ENCODE data around the gene DACH1.
A peak's percentile ranks its signal among the peaks of the same experiment; 100 is the strongest.
"Not testable (repeated sequence)": the region's sequence is repeated elsewhere in the genome, so short reads cannot be mapped to it uniquely, and the experiment has no call there.

The DACH1 gene

GRCh38 chr13:71865874-71866334 is 1.1 kb downstream of the DACH1 start:
- peak; percentile 13 for DNase-seq (ENCODE audit: low spot score)

GRCh38 chr13:71864986-71865873 is 1.8 kb downstream of the DACH1 start:
- DNase-seq (ENCODE audit: low spot score): peak; percentile 7

DNA sequence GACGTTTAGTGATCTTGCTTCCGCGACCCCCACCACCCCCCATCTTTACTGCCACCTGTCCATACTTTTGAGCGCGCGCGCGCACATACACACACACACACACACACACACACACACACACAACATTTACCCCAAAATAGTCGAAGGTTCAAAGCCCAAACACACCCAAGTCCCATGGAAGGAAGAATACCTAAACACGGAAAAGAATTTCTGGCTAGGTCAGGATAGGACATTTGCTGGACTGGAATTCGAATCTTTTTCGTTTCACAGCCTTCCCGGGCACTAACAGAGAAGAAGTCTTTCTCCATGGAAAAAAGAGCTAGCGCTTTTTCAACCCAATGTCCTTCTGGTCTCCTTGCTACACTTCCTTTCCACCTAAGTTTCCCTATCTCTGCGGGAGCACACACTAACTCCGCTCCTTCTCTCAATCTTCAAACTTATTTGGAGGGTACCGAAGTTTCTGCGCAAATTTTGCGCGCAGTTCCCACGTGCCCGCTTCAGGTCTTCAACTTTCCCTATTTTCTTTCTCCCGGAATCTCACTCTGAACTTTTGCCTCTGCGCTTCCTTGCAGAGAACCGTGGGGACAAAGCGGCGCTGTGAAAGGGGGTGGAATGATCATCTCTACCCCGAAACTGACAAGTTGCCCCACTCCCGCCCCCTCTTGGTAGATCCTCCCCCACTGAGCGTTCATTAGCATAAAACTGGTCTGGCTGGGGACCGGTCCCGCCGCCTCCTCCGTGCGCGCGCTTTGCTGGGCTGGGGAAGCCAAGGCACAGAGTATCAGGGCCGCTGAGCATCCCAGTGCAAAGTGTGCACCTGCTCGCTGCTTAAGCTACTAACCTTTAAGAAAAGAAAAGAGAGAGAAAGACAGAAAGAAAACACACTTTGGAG is 2.7 kb downstream of the DACH1 start:
- no peak for DNase-seq (ENCODE audit: low spot score)

DNA sequence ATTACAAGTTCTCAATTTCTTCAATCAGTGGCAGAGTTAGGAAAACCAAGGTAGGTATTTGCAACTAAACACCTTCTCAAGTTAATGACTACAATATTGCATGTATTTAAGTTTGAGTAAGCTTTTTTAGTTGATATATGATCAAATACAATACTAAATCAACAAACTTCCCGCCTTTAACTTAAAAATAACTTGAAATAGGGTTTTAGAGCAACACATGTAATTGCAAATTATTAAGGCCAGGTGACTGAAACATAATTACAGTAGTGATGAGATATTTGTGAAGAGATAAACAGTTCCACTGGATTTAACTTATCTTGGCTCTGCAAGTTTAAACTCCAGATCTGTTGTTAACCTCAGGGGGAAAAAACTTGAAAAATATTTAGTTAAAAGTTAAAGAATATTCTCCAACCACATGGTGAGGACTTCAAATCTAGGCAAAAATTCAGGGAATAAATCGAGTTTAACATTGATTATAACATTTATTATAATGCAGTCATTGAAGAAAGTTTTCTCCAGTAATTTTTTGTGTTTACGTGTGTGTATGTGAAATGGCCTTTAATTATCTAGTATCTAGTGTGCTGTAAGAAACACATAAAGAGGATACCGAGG is 3.6 kb downstream of the DACH1 start:
- no peak for DNase-seq (ENCODE audit: low spot score)

DNA sequence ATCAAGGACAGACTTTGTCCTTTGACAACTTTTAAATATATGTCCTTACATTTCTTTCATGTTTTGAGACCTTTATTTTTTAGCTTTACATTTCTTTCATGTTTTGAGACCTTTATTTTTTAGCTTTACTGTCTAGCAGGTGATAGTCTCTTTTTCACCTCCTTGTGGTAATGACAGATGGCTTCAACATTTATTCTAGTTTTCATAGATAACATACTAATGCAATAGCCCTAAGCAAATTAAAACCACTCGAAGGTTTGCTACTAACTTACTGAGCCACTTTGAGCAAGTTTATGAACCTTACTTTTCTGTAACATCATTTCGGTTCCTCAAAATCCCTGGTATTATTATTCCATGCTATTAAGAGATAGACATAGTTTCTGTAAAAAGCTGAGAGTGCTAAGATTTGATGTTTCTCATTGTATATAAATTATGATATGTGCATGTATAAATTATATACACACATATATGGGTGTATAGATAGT is 4.5 kb downstream of the DACH1 start:
- no peak for DNase-seq (ENCODE audit: low spot score)

DNA sequence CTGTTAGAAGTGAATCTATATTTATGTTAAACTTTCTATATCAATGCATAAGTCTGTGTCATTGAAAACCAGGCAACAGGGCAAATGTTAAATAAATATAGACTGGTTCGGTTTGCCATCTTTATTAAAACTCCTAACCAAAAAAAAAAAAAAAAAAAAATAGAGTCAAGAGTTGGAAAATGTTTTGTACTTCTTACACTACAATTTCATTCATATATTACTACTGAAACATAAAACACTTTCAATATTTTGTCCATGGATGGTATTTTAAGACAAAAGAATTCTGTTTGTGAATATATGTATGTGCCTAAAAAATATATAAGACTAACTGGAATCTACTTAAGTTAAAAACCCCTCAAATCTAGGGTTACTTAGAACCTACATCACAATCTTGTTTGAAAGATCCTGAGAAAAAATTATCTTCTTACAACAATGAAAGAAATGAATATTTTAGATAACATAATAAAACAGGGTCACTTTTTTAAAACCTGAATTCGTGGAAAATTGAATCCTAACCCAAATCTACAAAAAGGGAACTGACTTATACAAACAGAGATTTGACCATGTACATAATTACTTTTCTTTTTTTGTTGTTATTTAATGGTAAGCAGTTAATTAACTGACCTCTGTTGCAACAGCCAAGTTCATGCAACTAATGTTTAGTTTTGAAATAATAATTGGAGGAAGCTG is 5.1 kb downstream of the DACH1 start:
- no peak for DNase-seq (ENCODE audit: low spot score)

DNA sequence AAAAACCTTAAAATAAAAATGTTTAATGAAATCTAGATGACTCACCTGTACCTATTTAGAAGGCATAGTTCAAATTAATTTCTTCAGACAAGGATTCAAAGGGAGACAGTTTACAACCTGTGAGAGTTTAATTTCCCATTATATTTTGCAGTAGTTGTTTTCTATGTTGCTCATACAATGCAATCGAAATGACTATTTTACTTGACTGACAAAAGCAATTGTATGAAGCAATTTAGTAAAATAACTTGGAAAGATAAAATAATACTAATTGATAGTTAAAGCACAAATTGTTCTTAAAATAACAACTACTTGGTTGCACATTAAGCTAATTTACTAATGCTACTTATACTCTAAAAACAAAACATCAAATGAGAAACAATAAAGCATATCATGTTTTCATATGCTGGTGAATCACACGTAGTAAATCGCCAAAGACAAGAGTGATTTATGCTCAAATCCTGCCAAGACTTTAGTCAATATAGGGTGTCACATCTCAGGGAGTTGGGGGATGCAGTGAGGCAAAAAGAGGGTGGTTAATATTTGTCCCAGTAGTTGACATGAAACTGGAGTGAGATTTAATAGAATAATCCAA is 6.4 kb downstream of the DACH1 start:
- DNase-seq (ENCODE audit: low spot score): no peak

- DNase-seq (ENCODE audit: low spot score): no peak
Observed at GRCh38 chr13:71858647-71859046, 8.4 kb downstream of the DACH1 start.

- DNase-seq (ENCODE audit: low spot score): no peak
Observed at GRCh38 chr13:71856548-71857043, 10.4 kb downstream of the DACH1 start.

DNA sequence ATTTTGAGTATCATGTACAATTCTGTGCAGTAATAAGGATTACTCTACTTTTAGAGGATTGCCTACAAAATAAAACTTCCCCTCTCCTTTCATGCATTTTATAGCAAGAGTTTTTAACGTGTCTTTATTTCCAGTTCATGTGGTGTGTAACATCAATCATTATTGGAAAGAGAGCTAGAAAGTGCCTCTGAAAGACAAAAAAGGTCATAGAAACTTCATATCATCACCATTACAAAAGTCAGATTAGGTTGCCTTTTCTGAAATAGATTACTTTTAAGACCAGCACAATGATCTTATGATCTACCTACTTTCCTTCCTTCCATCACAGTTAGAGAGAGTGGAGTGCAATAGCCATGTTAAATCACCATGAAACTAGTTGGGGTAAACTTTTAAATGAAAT is 12.6 kb downstream of the DACH1 start:
- no peak for DNase-seq (ENCODE audit: low spot score)

DNA sequence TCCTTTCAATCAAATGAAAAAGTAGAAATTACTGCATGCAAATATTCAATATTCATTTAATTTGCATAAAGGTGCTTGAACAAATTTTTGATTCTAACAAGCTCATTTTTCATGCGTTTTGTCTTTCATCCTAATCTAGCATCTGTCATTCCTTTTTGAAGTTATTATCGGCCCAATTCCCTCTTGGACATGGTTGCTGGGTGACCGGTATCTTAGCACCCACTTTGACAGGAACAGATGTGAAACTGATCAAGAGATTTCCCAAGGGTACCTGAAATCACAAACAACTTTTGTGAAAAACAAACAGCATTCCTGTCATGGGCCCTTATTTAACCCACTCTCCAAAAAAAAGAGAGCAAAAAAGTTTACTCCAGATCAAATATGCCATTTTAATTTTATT is 13.3 kb downstream of the DACH1 start:
- no peak for DNase-seq (ENCODE audit: low spot score)

GRCh38 chr13:71852736-71853135 is 14.3 kb downstream of the DACH1 start:
- DNase-seq (ENCODE audit: low spot score): no peak

DNA sequence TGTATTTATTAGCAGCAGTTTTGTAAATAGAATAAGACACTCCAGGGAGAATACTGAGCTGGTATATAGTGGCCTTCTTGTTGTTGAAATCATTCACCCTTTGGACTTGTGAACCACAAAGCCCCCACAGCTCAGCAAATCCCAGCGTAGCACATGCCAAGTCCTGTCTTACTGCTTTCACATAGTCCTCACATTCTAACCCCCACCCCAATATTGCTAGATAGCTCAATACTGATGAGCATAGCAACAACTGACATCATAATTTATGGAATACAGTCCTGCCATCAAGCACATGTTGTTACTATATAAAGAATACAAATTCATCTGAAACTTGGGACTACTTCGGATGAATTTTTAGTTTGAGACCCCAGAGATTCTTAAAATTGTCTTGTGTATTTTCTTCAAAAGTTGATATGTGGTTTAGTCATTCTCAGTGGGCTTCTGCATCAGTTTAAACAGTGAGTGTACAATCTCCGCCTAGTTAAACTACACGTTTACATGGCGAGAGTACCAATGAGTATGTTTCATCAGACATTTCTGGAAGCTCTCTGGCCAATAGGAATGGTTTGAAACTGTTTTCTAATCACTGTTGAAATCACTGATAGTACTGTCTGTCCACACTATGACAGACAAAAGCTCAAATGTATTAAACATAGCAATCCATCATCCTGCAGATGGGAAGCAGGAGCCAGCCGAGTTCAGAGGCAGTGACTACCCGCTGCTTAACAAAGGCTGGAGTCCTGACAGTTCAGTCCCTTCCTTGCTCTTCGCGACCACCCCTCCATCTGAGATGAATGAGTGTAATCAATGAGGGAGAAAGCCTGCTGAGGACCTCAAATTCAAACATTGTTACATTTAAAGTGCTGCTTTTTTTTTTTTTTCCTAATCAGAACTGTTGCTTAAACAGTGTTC is 15.2 kb downstream of the DACH1 start:
- DNase-seq (ENCODE audit: low spot score): no peak

DNA sequence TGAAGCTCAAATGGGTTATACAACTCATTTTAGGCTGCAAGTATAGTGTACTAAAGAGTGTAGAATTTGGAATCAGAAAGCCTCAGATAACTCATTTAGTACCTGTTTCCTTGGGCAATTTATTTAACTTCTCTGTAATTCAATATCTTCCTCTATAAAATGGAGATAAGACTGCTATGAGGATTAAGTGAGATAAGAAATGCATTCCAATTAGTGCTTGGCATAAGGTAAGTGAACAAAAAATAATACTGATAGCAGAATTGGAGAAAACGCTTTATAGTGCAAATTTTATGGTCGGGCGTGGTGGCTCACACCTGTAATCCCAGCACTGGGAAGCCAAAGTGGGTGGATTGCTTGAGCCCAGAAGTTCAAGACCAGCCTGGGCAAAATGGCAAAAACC is 25.0 kb downstream of the DACH1 start:
- no peak for DNase-seq (ENCODE audit: low spot score)

- no peak for DNase-seq (ENCODE audit: low spot score)
Observed at GRCh38 chr13:71838842-71839241, 28.2 kb downstream of the DACH1 start.

DNA sequence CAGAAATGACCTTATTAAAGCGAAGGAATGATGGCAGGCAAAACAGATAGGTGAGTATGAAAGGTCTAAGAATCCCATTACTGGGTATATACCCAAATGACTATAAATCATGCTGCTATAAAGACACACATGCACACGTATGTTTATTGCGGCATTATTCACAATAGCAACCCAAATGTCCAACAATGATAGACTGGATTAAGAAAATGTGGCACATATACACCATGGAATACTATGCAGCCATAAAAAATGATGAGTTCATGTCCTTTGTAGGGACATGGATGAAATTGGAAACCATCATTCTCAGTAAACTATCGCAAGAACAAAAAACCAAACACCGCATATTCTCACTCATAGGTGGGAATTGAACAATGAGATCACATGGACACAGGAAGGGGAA is 29.4 kb downstream of the DACH1 start:
- not testable (repeated sequence) for DNase-seq (ENCODE audit: low spot score)

GRCh38 chr13:71831716-71832115 is 35.3 kb downstream of the DACH1 start:
- DNase-seq (ENCODE audit: low spot score): no peak

DNA sequence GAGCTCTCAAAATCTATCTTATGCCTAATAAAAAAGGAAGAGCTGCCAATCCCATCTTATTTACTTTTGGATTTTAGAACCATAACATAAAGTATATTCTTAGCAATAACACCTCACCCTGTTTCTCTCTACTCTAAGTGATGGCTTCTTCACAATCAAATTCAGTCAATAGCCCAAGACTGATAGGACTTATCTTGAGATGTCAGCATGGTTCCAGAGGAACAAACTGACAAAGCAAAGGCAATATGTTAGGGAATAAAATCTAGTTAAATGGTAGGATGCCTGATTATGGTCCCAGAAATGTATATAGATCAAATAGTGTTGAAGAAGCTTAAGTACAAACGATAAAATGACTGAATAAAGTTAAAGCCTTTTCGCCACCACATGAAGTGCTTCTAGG is 36.3 kb downstream of the DACH1 start:
- no peak for DNase-seq (ENCODE audit: low spot score)

DNA sequence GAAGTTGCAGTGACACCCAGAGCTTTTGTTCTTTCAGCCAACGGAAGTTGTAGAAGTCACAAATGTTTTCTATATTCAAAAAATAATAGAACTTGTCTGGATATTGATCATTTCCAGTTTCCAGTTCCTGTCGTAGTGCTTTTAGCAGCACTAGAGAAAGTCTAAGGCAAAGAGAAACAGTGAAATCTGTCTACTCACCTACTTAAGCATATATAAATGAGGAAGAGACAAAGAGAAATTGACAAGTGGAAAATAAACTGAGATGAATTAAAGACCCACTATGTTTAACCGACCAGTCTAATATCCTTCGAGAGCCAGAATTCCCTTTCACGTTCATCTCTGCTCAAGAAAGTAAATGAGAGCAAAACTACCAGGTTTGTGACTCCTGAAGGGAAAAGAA is 36.7 kb downstream of the DACH1 start:
- no peak for DNase-seq (ENCODE audit: low spot score)

DNA sequence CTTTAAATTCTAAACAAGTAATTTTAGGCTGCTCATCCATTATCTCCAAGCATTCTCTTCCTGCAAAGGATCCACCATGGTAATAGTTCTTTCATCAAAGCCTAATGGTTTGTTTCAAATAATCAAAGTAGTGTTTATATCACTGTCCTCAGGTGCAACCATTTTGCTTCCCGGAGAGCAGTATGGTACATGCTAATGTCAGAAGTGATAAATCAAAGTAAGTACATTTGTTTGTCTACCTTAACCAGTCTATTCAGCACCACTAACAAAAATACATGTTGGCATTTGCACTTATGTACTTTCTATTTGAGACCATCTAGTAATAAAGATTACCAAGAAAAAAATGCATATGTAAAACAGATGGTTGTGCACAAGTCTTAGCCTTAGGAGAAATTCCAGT is 37.5 kb downstream of the DACH1 start:
- no peak for DNase-seq (ENCODE audit: low spot score)

Measured in AG08396 (cell line).